Activated CD8-positive, alpha-beta memory T cell treated with anti-CD3 and anti-CD28 coated beads, Interleukin-2, amount 50 U/mL, for 4 hours (primary cell): ENCODE measurements around the gene TSPAN2.

Experiments
- DNase-seq: peaks from one replicate; pipeline ENCODE4 v3.0.0-alpha.2; 2020

TSPAN2 gene

GRCh38 chr1:115112496-115113375 lies 23.4 kb upstream of the TSPAN2 start:
- DNase-seq, result peak; percentile 55

DNA sequence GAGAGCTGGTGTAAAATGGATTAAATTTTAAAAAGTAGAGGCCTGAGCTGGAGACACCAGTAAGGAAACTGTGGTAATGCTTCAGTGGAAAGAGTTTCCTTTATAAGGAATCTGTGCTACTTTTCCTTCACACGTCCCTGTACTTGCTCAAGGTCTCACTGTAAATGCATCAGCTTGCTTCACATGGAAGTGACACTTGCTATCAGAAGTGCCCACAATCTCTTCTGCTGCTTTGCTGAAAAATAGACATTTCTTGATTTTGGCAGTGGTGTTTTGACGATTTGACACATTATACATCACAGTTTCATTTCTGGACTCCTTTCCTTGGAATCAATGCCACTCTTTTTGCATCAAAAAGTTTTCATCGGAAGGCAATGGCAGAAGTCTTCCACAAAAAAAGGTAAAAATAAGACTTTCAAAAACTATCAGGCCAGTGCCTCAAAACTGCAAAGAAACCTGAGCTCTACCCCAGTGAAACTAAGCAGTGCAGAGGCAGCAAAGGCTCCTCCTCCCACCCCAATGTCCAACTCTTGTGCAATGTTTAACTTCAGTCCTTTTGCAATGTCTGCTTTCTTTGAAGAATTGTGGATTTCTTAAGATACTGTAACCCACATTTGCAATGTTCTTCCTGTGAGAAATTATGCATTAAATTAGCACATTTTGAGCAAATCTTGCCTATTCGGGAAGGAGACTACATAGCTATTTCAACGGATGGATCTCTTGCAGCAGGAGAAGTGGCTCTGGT lies 18.4 kb upstream of the TSPAN2 start:
- no peak for DNase-seq

DNA sequence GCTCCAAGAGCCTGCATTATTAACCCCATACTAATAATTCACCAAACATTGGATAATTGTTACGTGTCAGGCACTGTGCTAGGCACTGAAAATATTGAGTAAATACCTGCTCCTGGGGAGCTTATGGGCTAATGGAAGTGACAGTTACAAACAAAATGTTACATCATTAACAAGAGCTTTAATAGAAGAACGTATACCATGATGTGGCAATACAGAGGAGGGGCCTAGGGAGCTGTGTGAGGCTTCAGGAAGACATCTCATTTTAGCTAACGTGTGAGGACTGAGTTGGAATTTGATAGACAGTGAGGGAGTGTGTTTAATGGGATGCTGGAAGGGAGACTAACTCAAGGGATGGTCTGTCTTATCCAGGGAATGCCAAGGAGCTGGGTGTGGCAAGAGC lies 16.5 kb upstream of the TSPAN2 start:
- DNase-seq, result no peak

DNA sequence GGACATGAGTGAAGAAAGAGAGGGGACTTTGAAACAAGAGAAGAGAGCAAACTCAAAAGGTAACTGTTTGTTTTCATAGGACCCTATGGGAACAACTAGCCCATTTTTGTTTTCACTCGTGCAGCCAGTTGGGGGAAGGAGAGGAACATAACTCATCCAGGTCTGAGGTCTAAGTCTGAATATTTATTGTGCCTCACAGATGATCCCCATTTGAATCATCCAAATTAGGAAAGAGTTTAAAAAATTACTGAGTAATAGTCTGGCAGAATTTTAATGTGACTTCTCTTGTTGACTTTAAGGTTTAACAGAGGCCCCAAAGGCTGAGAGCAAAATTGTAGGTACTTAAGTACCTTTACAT lies 10.4 kb upstream of the TSPAN2 start:
- no peak for DNase-seq

- peak; percentile 65 for DNase-seq
Measured at GRCh38 chr1:115098979-115099692, 9.8 kb upstream of the TSPAN2 start.

DNA sequence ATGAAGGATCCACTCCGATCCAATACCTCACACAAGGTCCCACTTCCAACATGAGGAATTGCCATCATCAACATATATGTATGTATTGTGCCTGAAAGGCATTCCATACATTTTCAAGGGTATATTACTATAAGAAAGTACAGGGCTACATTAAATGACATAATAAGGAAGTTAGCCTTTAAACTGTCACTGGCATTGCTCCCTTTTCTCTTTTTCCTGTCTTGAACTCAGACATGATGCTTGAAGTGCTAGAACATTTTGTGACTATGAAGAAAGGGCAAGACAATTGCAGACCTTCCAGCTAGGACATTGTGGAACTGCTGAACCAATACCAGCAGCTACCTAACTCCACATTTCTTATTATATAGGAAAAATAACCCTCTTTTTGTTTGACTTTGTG lies 2.9 kb upstream of the TSPAN2 start:
- no peak for DNase-seq

DNA sequence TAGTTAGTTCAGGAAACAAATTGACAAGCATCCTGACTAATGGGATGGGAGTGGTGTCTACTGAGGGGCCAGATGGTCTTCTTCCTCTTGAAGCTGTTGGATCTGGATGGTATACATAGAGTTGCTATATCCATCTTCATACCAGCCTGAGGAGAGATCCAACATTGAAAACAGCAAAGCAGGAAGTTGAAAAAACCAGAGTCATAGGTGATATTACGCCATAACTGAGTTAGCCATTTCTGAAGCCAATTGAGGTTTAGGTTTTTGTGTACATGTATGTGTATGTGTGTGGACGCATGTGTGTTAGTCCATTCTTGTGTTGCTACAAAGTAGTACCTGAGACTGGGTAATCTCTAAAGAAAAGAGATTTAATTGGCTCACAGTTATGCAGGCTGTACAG lies 2.3 kb upstream of the TSPAN2 start:
- DNase-seq, result no peak

- no peak for DNase-seq
Measured at GRCh38 chr1:115090956-115091355, 1.7 kb upstream of the TSPAN2 start.

- DNase-seq, result no peak
Measured at GRCh38 chr1:115090540-115090939, 1.2 kb upstream of the TSPAN2 start.

DNA sequence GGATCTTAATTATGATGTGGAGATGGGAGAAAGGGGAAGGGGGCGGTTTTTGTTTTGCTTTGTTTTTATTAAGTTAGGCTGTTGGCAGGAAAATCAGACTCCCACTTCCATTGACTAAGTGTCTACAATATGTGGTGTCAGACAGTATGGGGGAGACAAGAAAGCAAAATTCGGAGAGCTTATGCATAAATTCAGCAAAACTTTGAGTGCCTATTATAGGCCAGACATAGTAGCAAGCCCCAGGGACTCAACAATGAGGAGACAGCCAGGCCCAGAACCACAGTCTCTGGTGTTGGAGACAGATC lies 835 bp upstream of the TSPAN2 start:
- DNase-seq, result no peak

DNA sequence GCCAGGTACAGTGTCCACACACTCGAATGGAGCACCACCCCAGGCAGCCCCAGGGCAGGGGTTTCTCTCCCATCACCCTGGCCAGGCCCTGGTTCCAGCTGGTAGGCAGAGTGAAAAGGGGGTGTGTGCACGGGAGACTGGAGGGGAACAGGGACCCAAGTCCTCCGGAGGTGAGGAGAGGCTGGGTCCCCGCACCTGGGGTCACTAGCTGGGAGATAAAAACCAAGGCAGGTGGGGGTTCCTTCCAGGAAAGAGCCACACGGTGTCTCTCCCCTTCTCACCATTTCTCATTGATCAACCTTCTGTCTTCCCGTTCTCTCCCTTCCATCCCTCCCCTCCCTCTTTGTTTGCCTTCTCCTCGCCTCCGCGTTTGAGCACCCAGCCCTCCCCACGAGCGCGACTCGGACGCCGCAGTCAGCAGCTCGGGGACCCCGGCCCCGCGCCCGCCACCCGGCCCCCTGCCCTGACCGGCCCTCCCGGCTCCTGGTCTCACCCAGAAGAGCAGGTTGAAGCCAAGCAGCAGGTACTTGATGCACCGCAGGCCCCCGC lies 358 bp downstream of the TSPAN2 start:
- no peak for DNase-seq

DNA sequence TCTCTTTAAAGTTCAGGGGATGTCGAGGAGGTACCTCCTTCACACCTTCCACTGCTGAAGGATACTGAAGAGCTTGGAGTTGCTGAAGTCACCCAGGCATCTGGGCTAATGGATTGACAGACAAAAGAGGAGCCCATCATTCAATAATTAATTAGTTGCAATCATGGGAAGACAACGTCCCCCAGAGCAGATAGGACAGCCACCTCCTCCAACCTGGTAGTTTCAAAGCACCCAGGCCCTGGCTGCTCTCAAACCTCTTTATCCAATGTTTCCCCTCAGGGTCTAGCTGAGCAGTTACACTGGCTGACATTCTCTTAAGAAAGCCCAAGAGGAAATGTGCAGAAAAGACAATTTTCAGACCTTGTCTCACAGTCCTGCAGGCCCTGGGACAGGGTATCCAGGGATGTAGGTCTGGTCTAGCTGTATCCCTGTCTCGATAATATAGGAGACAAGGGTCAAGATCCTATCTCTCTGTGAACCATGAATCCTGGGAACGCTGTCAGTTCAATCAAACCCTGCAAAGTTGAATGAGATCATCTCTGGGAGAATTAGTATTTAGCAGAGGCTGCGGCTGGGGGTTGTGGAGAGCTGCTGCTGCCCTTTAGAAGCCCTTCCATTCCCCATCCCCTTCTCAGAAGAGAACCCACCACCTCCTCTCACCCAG lies 1.1 kb downstream of the TSPAN2 start:
- no peak for DNase-seq

DNA sequence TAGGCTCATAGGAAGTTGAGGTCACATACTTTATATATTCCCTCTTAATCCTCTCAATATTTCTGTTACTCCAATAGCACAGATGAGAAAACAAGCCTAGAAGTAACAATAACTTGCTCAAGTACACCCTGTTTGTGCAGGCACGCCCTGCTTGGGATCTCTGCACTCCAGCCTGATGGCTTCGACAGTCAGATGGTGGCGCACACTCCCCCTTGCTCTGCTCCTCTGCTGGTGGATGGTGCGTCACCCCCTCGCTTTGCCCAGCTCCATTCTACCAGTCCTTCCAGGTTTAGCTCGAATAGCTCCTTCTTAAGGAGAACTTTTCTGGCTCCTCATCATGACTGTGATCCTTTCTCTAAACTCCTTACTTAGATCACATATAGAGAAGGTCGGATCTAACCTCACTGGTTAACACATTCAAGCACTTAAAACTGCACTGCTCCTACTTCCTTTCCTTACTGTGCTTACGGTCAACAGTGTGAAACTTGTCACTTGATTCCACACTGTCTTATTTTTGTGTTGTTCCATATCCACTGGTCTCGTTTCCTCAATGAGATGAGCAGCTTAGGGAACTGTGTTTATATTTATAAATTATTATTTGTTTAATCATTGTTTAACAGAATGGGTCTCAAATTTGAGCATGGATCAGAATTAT lies 3.0 kb downstream of the TSPAN2 start:
- DNase-seq, result no peak

- DNase-seq, result no peak
Measured at GRCh38 chr1:115084902-115085511, 4.3 kb downstream of the TSPAN2 start.

DNA sequence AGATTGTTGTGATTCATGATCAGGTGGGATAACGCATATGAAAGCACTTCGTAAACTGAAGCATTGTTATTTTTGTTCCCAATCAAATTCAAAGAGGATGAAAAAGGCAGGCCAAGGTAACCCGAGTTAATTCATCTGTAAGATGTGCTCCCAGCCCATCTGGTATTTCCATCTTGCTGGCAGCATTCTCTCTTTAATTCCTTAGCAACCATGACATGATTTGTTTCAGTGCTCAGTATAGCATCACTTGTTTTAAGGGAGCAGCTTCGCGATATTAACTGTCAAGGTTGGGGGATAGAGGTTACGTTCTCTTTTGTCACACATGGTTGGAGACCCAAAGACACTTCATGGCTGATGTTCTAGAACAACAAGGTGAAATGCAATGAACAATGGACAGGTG lies 6.4 kb downstream of the TSPAN2 start:
- DNase-seq, result no peak

GRCh38 chr1:115078708-115079107 lies 10.6 kb downstream of the TSPAN2 start:
- no peak for DNase-seq

DNA sequence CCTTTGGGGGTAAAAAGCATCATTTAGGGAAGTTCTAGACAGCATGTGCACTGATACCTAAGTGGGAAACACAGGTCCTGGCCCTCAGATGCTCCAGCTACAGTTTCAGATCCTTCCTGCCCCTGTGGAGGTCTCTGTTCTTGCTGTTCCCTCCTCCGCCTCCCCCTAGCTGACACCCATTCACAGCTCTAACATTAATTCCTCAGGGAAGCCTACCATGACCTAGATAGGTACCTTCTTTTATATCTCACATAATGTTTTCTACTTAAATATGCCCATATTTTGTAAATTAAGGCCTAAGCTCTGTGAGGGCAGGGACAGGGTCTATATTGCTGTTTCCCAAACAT lies 11.3 kb downstream of the TSPAN2 start:
- no peak for DNase-seq

DNA sequence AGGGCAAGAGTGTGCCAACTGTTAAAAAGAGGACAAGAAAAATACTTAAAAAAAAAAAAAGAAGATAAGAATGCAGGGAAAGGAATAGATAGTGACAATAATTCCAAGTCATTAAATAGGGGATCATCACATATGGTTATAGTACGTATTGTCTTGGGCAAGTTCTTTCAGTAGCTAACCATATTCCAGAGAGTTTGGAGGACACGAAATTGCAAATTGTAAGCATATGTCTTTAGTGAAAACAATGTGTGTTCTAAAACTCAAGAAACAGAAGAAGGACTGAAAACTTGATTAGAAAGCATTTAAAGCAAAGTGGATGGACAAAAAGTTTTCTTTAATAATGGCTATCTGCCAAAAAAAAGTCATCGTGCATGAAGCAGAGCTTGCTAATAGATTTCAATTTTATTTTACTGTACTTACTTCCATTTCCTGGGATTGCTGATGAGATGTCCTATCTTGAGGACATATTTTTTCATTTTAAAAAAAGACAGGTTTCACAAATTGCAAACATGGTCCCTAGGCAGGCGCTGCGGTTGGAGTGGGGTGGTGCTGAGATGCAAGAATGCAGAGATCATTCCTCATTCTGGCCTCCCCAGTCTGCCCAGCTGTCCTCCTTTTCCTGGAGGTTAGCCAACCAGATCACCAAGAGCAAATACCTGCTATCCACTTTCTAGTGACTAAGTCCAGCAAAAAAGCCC lies 11.9 kb downstream of the TSPAN2 start:
- no peak for DNase-seq

GRCh38 chr1:115076384-115076915 lies 12.9 kb downstream of the TSPAN2 start:
- DNase-seq, result no peak

DNA sequence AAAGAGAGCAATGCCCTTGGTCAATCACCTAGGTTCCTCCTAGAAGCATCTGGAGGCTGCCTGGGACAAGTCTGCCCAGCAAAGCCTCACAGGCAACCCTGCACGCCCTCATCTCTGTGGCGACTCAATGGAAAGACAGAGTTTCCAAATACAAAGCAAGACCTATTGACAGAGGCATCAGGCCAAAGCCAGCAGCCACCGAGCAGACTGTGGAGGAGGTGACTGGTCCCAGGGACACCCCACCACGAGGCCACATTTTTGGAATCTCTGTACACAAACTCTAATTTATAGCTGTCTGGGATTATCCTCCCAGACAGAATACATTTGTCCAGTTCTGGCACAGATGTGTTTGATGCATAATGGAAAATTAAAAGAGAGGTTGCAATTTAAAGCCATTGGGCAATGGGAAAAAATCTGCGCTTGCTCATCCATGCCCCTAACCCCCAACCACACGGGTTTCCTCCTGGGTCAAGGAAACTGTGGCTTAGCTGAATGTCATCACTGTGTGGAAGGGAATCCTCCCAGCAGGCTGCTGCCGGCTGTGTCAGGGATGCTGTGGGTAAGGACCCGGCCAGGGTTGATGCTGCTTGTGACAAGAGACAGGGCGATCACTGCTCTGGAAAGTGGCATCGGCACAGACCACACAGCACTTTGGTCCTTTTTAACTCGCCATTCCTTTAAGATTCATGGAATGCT lies 14.3 kb downstream of the TSPAN2 start:
- DNase-seq, result no peak
